ENCODE results near the gene CEMIP. TPM values are rescaled to one million over a fixed set of nuclear protein-coding genes. Genes with fewer than 3 reads are reported as not detected.

CEMIP gene
- total and polyA plus RNA-seq, 2 of the 13 experiments (the other 11 are each of a cell fraction or from before 2014, with no cell fraction given), result 4.3 to 28.5 TPM

GRCh38 chr15:80780416-80781221, 1.4 kb downstream of the CEMIP start (continued):
- TF ChIP-seq, protein P1, sequence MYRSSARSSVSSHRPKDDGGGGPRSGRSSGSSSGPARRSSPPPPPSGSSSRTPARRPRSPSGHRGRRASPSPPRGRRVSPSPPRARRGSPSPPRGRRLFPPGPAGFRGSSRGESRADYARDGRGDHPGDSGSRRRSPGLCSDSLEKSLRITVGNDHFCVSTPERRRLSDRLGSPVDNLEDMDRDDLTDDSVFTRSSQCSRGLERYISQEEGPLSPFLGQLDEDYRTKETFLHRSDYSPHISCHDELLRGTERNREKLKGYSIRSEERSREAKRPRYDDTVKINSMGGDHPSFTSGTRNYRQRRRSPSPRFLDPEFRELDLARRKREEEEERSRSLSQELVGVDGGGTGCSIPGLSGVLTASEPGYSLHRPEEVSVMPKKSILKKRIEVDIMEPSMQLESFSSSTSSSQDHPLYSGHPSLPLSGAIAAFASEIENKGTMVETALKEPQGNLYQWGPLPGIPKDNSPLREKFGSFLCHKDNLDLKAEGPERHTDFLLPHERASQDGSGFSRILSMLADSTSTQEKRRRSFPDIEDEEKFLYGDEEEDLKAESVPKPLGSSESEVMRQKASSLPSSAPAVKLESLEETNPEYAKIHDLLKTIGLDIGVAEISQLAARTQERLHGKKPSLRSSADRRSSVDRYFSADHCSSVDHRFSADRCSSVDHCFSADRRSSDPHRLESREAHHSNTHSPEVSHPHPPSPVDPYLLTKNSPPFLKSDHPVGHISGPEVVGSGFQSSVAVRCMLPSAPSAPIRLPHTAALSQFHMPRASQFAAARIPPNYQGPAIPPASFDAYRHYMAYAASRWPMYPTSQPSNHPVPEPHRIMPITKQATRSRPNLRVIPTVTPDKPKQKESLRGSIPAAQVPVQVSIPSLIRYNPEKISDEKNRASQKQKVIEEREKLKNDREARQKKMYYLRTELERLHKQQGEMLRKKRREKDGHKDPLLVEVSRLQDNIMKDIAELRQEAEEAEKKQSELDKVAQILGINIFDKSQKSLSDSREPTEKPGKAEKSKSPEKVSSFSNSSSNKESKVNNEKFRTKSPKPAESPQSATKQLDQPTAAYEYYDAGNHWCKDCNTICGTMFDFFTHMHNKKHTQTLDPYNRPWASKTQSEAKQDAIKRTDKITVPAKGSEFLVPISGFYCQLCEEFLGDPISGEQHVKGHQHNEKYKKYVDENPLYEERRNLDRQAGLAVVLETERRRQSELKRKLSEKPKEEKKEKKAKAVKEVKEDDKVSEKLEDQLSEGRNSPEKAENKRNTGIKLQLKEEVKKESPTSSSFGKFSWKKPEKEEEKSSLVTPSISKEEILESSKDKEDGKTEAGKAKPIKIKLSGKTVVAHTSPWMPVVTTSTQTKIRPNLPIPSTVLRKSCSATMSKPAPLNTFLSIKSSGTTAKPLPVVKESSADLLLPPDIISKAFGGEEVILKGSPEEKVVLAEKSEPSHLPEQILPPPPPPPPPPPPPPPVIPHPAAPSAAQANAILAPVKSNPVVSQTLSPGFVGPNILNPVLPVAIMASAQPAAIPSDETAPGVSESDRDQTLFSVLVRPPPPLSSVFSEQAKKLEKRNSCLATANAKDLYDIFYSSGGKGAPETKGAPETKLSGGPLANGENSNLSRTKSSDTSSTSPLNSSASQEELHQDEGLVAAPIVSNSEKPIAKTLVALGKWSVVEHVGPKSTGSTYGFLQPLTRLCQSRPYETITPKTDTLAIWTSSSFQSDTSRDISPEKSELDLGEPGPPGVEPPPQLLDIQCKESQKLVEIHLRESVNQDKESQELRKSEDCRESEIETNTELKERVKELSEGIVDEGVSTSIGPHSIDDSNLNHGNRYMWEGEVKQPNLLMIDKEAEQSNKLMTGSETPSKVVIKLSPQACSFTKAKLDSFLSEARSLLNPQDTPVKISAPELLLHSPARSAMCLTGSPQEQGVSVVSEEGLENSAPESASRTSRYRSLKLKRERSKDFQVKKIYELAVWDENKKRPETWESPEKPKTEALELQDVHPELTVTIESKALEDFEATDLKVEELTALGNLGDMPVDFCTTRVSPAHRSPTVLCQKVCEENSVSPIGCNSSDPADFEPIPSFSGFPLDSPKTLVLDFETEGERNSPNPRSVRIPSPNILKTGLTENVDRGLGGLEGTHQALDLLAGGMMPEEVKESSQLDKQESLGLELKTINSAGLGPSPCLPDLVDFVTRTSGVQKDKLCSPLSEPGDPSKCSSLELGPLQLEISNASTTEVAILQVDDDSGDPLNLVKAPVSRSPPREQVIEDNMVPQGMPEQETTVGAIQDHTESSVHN (CRISPR knock-in tag; IDR thresholded peaks at IDR 0.05), result peak; percentile 72; the same call in 1 of the 2 replicates
- TF ChIP-seq ZNF672 (CRISPR knock-in tag; IDR thresholded peaks at IDR 0.05) (no peak), ZNF629 (CRISPR knock-in tag; conservative IDR thresholded peaks at IDR 0.05) (peak; percentile 41; the same call in 1 of the 2 replicates), U2AF1 (optimal IDR thresholded peaks at IDR 0.05; ENCODE audit: low read depth, low read length) (no peak), CREM (IDR thresholded peaks at IDR 0.05) (no peak), CREM (CRISPR knock-in tag; IDR thresholded peaks at IDR 0.05) (no peak), ZNF83 (CRISPR knock-in tag; IDR thresholded peaks at IDR 0.05; ENCODE audit: borderline replicate concordance) (peak; percentile 41; the same call in 1 of the 2 replicates)
- TF ChIP-seq, protein P2, sequence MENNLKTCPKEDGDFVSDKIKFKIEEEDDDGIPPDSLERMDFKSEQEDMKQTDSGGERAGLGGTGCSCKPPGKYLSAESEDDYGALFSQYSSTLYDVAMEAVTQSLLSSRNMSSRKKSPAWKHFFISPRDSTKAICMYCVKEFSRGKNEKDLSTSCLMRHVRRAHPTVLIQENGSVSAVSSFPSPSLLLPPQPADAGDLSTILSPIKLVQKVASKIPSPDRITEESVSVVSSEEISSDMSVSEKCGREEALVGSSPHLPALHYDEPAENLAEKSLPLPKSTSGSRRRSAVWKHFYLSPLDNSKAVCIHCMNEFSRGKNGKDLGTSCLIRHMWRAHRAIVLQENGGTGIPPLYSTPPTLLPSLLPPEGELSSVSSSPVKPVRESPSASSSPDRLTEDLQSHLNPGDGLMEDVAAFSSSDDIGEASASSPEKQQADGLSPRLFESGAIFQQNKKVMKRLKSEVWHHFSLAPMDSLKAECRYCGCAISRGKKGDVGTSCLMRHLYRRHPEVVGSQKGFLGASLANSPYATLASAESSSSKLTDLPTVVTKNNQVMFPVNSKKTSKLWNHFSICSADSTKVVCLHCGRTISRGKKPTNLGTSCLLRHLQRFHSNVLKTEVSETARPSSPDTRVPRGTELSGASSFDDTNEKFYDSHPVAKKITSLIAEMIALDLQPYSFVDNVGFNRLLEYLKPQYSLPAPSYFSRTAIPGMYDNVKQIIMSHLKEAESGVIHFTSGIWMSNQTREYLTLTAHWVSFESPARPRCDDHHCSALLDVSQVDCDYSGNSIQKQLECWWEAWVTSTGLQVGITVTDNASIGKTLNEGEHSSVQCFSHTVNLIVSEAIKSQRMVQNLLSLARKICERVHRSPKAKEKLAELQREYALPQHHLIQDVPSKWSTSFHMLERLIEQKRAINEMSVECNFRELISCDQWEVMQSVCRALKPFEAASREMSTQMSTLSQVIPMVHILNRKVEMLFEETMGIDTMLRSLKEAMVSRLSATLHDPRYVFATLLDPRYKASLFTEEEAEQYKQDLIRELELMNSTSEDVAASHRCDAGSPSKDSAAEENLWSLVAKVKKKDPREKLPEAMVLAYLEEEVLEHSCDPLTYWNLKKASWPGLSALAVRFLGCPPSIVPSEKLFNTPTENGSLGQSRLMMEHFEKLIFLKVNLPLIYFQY (CRISPR knock-in tag; IDR thresholded peaks at IDR 0.05; ENCODE audit: borderline replicate concordance), result peak; percentile 87
- TF ChIP-seq, protein P3, sequence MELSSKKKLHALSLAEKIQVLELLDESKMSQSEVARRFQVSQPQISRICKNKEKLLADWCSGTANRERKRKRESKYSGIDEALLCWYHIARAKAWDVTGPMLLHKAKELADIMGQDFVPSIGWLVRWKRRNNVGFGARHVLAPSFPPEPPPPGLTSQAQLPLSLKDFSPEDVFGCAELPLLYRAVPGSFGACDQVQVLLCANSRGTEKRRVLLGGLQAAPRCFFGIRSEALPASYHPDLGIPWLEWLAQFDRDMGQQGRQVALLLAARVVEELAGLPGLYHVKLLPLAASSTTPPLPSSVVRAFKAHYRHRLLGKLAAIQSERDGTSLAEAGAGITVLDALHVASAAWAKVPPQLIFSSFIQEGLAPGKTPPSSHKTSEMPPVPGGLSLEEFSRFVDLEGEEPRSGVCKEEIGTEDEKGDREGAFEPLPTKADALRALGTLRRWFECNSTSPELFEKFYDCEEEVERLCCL (CRISPR knock-in tag; IDR thresholded peaks at IDR 0.05; ENCODE audit: borderline replicate concordance), result no peak
- TF ChIP-seq, protein P4, sequence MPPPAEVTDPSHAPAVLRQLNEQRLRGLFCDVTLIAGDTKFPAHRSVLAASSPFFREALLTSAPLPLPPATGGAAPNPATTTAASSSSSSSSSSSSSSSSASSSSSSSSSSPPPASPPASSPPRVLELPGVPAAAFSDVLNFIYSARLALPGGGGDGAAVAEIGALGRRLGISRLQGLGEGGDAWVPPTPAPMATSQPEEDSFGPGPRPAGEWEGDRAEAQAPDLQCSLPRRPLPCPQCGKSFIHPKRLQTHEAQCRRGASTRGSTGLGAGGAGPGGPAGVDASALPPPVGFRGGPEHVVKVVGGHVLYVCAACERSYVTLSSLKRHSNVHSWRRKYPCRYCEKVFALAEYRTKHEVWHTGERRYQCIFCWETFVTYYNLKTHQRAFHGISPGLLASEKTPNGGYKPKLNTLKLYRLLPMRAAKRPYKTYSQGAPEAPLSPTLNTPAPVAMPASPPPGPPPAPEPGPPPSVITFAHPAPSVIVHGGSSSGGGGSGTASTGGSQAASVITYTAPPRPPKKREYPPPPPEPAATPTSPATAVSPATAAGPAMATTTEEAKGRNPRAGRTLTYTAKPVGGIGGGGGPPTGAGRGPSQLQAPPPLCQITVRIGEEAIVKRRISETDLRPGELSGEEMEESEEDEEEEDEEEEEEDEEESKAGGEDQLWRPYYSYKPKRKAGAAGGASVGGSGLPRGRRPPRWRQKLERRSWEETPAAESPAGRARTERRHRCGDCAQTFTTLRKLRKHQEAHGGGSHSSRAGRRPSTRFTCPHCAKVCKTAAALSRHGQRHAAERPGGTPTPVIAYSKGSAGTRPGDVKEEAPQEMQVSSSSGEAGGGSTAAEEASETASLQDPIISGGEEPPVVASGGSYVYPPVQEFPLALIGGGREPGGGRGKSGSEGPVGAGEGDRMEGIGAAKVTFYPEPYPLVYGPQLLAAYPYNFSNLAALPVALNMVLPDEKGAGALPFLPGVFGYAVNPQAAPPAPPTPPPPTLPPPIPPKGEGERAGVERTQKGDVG (CRISPR knock-in tag; IDR thresholded peaks at IDR 0.05; ENCODE audit: borderline replicate concordance), result no peak
